ENCODE data around the gene CCNI2.

Gene CCNI2

DNA sequence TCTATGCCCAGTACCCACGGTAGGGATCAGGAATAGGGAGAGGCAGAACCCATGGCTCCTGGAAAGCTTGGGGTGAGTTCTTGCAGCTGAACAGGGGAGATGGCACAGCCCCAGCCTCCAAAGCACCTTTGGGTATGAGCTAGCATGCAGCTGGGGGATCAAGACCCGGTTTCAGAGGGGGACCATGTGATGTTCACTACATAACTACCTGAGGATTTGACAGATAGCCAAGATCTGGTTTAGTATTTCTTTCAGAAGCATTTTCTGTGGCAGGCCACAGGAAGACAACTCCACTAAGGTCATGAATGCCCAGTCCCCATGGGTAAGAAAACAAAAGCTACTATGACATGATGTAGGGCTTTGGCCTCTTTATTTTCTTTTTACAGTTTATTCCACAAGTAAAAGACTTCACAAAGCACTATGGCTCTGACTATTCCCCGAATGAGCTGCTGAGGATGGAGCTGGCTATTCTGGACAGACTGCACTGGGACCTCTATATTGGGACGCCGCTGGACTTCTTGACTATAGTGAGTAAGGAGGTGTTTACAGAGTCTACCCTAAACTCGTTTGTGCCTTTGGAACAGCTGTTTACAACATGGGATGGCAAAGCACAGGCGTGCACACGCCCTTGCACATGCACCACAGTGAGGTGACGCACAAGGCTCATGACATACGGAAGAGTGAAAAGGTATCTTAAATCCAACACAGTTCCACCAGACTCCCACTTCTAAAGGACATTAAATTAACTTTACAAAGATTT, 3.4 kb downstream of the CCNI2 start:
- DNase-seq (ENCODE audit: low read depth in 2 of 2), result no peak

DNA sequence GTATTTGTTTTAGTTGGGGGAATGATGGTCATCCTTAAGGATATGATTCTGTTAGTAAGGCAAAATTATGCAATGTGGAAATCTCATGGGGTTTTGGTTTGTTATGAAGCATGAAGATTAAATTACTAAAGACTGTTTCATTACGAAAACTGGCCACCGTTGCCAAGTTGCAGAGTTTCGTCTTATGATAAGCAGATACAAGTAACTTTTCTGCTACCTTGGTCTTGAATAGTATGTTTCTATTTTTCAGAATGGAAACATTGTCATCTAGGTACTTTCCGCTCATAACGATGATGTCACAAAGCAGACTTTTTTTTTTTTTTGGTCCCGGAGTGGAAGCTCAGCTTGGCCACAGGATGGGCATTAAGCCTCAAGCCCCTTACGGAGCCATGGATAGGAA, 4.2 kb downstream of the CCNI2 start:
- DNase-seq (ENCODE audit: low read depth in 2 of 2), result no peak

DNA sequence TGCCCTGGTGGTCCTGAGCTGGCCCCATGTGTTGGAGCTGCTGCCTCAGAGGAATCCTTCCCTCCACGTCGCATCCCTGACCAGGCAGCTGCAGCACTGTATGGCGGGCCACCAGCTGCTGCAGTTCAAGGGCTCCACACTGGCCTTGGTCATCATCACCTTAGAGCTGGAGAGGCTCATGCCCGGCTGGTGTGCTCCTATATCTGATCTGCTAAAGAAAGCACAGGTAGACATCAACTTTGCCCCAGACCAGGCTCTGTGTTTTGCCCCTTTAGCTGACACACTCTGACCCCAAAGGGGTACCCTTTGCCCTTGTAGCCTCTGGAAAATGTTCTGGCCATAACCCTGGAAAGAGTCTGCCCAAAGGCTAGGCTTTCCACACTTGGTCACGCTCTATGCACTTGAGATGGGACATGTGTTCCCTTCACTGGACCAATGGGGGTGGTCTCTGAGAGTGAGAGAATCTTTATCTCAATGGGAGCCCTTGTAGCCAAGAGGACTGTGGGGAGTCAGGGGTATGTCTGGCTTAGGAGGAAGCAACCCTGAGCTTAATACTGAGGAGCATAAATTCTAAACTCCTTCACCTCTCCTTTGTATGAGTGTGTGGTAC, 4.8 kb downstream of the CCNI2 start:
- DNase-seq (ENCODE audit: low read depth in 2 of 2), result no peak

DNA sequence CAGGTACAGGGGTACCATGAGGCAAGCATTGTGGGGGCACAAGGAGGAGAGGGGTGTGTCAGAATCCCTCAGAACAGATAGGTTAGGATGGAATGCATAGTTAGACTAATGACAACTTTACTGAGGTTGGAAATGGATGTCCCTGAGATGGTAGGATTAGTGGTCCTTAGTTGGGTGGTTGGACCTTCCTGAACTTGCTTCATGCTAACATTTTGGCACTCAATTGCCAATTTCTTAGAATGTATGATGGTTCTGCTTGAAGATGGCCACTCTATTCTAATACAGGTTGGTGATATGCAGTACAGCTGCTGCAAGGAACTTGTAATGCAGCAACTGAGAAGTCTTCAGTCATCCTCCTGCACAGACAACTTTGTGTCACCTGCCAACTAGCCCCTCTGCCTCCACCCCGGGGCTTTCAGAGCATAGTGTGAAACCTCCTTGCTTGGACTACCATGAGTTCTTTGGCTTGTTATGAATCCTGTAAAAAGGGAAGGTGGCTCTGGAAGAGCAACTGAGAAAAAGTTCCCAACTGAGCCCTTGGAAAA, 5.4 kb downstream of the CCNI2 start:
- DNase-seq (ENCODE audit: low read depth in 2 of 2), result no peak

DNA sequence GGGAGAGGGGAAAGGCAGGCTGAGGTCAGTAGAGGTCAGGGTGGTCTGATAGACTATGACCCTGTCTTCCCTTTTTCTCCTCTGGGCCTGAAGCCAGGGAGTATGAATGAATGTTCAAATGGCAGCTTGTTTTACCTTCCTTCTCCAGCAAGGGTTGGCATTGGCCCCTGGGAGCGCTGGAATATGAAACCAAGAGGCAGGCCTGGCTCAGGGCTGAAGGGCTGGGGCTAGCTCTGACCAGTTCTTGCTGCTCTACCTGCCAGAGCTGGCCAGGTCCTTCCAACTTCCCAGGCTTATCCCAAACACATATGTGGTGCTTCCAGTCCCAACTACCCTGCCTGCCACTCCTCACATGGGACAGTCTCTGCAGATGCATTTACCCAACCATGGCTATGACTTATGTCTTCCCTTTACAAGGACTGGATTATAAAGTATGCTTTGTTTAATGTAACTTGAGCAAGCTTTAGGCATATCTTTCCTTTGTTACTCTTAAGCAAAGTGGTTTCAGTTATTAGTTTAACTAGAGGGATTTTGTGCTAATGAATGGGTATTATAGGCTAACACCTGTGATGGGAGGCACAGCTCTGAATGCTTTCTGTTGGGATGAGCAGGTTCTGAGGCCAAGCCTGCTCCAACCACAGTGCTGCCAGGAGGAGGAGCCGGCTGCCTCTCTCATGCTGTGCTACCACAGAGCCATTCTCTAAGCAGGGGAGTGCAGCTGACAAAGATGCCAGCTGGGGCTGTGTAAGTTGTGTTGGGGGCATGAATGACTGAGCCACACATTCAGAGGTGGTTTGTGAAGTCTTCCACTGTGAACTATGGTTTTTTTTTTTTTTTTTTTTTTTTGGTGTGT, 6.1 kb downstream of the CCNI2 start:
- DNase-seq (ENCODE audit: low read depth in 2 of 2), result no peak

DNA sequence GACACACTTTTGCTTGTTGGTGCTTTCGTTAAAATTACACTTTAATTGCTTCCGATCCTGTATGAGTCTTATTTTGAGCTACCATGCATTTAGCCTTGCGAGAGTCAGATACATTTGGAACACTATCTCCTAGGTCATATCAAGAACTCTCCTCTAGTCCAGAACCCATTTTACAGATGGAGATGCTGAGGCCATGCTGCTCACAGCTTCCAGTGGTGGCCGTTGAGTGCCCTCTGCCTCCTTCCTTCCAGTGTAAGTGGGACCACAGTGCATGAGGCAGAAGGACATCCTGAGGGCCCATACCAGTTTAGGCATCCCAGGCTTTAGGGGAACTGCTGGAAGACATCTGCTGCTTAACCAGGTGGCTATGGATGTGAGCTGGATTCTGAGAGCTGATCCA, 6.9 kb downstream of the CCNI2 start:
- no peak for DNase-seq (ENCODE audit: low read depth in 2 of 2)

DNA sequence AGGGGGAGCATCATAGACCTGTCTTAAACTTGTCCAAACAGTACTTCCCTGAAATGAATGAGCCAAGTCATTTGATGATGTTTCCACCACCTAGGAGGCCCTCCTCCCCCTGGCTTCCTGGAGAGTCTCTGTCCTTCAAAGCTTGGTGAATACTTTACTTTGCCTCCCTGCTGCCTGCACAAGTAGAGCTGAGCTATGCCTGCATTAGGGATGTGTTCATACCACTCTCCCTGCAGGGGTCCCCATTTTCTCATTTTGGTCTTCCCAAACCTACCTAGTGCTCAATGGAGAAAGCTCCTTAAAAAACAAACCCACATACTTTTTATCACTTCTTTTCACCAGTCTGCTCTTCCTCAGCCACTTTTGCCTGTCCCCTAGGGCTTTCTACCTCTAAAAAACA, 7.7 kb downstream of the CCNI2 start:
- no peak for DNase-seq (ENCODE audit: low read depth in 2 of 2)

DNA sequence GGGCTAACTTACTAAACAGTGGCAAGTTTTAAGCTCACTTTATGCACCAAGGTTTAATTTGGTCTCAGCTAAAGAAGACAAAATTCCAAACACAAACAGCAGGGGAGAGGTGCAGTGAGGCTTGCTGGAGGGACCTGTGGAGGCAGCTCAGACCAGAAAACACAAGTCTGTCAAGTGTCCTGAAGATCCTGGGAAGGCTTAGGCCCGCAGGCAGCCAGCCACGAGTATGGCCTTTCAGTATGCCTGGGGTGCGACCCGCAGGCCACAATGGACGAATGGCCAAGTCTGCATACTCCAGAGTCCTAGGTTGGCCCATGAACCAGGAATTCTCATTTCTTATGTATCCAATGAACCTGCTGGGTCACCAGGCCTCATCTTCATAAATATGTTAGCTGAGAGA, 9.3 kb downstream of the CCNI2 start:
- DNase-seq (ENCODE audit: low read depth in 2 of 2), result no peak

DNA sequence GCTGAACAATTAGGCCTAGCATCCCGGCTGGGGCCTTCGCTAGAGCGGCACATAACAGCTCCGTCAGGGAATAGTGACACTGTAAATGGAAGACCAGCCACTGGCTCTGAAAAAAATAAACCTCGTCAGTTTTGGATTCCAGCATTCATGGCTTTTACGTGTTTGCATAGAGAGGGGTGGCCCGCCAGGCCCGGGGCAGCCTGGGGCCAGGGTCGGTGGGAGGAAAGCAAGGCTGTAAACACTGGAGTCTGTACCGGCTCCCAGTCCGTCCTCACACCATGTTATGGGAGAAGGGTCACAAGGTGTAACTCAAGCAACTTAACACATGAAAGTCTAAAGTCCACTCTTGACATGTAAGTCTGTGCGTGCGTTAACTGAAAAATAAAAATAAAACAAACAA, 11.2 kb downstream of the CCNI2 start:
- DNase-seq (ENCODE audit: low read depth in 2 of 2), result no peak

DNA sequence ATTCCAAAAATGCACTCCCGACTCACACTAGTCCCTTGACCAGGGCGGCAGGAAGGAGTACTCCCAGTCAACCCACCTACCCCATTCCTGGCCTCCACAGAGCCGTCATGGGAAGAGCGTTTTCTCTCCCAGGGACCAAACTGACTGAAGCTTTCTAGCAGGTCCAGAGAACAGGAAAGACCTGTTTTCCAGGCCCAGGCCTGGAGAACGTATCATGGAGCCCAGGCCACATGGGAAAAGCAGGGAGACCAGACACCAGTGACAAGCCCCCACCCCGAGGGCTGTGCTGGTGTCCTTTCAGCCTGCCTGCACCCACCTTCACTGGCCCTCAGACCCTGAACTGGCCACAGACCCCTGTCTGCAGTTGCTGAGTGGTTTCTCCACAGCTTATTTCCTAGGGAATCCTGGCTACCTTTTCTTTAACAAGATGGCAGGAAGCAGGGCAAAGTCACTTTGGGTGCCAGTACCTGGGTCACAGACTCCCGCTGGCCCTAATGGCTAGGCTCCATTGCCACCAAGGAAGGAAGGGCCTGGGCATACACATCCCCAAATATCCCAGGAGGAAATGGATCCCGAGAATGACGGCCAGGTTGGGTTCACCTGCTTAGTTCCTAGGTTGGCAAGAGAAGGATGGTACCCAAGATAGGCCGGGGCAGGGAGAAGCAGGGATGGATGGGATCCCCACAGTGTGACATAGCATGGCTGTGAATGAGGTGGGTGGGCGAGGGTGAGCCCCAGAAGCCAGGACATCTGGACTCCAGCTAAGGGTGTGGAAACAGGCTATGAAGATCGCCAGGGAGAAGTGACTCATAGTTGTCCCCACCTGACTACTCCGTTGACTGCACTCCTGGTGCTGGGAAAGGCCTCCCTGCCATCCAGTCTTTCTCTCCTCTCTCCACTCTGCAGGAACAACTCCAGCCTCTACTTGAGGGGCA, 12.2 kb downstream of the CCNI2 start:
- no peak for DNase-seq (ENCODE audit: low read depth in 2 of 2)

DNA sequence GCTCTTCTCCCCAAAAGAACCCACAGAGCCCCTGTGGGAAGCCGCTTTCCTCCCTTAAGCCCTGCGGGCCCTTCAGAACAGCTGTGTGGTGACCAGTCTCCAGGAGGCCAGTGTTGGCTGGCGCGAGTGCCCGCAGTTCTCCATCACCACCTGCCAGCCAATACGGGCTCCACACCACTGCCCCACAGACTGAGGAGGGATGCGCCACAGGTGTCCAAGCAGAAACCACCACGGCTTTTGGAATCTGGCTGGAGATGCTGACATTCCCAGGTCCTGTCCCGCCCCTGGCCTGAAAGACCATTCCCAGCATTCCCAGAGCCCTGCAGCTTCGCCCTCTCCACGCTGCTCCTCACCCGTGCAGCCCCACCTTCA, 12.8 kb downstream of the CCNI2 start:
- DNase-seq (ENCODE audit: low read depth in 2 of 2), result no peak

DNA sequence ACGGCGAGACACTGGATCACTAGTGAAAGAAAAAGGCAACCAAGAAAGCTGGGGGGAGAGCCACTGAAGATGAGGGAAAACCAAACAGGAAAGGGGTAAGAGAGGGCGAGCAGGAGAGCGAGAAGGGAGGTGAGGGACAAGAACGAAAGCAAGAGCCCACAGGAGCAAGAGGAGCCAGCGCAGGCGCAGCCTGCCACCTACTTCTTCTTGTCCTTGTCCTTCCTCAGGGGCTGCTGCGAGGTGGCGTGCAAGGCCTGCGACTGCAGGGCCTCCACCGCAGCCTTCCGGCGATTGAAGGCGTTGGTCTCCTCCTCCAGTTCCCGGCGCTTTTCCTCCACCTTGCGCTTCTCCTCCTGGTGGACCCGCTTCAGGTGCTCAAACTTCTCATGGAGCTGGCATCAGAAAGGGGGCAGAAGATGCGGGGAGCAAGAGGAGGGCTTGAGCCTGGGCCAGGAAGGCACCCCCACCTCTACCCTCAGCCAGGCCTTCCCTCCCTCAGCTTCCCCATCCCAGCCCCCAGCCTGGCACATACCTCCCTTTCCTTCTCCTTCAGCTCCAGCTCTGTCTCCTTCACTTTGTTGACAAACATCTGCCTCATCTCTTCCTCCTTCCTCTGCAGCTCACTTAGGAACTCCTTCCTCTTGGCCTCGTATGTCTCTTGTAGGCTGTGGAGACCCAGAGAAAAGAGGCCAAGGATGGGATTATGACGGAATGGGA, 13.5 kb downstream of the CCNI2 start:
- DNase-seq (ENCODE audit: low read depth in 2 of 2), result no peak

DNA sequence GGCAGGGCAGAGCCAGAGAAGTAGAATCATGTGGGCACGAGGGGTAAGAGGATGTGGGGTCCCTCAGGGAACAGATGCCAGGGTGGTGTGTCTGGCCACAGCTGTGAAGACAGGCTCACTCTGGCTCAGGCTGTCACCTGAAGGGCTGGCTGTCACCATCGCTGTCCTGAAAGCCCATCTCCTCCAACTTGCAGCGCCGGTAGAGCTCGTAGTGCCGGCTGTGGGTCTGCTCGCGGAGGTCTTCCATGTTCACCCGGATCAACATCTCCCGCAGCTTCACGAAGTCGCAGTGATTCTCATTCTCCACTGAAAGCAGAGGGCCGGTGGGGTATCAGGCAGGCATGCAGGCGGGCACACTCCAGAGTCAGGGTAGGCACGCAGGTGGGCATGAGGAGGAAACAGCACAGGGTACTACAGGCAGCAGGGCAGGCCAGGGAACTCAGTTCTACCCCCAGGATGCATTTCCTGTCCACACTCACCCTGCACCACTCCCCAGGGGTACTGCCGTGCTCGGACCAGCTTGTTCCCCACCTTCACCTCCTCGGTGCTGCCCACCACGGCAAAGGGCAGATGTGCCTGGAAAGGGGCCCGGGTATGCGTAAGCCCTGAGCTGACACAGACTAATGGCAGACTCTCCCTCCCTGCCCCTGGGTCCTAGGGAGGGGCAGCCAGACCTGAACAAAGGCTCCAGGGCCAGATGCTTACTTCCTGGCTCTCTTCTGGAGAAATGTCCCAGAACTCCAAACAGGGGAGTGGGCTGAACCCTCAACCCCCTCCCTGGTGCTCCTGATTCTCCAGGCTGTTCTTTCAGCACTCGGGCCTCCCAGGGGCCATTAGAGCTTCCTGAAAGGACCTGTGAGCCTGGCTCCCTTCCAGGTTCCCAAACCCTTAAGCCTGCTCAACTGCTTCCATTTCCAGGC, 14.4 kb downstream of the CCNI2 start:
- no peak for DNase-seq (ENCODE audit: low read depth in 2 of 2)

DNA sequence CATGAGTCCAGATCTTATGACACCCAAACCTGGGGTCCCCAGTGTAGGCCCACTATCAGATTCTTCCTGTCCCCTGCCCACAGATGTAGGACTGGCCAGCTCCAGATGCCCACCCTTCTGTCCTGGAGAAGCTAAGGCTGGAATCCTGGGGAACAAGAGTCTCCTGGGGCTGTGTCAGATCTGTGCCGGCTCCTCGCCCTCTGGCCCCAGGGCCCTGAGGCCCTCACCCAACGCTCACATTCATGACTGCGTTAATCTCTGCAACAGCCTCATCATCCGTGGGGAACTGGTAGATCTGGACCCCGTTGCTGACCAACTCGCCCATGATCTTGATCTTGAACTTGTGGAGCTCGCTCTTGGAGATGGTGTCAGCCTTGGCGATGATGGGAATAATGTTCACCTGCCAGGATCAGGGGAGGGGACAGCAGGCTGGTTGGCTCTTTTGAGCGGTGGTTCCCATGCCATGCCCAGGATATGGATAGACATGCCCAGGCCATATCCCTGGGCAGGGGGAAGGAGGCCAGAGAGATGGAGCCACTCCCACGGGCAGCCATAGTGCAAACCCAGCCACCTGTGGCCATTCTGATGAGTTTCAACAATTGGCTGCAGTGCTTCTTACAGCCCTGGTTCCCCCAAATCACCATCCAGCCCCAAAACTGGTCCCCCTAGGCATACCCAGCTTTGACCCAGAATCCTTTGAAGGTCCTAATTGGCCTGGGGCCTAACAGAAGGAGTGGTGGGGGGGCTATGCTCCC, 15.2 kb downstream of the CCNI2 start:
- no peak for DNase-seq (ENCODE audit: low read depth in 2 of 2)

DNA sequence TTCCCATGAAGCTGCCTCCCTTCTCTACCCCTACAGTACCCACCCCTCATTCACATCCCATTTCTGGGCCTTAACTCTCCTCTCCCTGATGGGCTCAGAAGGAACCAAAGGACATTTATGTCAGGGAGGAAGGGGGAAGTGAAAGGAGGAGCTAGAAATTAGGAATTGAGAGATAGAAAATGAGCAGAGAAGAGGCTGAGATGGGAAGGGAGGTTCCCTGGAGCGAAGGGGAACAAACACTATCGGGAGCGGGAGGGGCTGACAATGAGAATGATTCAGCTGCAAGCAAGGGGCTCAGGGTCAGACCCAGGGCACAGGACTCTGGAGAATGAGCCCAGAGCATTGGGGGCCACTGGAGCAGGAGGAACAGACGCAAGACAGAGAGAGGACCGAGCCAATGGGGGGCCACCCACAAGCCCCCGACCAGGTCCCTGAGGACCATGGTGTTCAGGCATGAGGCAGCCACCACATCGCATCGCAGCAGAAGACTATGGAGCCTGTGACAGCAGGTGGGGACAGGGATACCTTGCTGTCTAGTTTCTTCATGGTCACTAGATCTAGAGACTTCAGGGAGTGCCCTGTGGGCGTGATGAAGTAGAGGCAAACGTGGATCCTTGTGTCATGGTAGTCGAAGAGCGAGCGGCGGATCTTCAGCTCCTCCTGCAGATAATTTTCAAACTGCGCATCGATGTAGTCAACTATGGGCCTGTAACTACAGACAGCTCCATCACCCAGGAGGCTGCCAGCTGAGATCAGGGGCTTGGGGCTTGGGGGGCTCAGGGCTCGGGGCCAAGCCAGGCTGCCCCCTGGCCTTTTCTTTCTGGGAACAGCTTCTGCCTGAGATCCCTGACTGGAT, 16.2 kb downstream of the CCNI2 start:
- no peak for DNase-seq (ENCODE audit: low read depth in 2 of 2)

DNA sequence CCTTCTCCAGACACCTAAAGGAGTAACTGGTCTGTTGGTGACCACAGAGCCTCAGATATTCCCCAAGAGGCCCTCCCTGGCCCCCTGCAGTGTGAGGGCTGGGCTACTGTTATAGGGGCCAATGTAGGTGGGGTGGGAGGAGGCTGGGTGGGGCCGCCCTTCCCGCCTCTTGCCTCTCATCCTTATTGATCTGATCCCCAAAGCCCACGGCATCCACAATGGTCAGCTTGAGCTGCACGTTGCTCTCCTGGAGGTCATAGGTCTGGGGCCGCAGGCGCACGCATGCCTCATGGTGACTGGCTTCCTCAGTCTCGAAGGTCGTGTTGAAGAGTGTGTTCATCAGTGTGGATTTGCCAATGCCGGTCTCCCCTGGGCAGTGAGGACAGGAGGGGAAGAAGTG, 16.8 kb downstream of the CCNI2 start:
- DNase-seq (ENCODE audit: low read depth in 2 of 2), result no peak

DNA sequence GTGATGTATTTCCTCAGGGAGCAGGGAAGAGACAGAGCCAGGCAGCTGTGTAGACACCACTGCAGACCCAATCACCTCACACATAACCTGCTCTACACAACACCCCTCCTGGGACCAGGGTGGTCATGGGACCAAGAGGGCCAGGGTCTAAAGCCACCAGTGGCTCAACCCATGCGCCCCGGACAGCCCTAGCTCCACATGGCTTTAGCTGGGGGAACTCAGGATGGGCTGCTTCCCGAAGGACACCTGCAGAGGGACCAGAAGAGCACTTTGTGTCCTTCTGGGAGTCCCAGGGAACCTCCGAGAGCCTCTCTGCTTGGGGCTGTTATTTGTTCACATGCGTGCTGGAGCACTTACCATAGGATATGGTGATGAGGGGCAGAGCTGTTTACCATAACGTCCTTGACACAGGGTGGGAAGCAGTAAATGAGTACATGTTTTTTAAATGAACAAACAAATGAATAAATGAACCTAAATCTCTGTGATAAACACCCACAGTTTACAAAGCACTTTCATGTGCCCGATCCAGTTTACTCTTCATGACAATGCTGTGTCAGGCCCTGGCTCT, 17.5 kb downstream of the CCNI2 start:
- no peak for DNase-seq (ENCODE audit: low read depth in 2 of 2)
